T-helper 2 cell treated with Interferon-gamma antibody and Interleukin-4, amounts not matched to agents 100 ng/mL and 5 ng/mL, for 36 hours (primary cell): Measurements from ENCODE around the gene DDX41. TPM values are rescaled to one million over a fixed set of nuclear protein-coding genes. Genes with fewer than 3 reads are reported as not detected.

Source experiments
- intact Hi-C: fragments of 100-400 bp; cut with micrococcal nuclease; formaldehyde crosslinking; loops from one replicate; pipeline ENCODE4 v1.15.1; 2023
- total RNA-seq: library from RNA; stranded (reverse); gene quantifications from 2 replicates; pipeline ENCODE4 v1.2.3, GENCODE V29; 2022

The DDX41 gene
- total RNA-seq, 1 donor from 2014 or later, result 116 TPM

DNA sequence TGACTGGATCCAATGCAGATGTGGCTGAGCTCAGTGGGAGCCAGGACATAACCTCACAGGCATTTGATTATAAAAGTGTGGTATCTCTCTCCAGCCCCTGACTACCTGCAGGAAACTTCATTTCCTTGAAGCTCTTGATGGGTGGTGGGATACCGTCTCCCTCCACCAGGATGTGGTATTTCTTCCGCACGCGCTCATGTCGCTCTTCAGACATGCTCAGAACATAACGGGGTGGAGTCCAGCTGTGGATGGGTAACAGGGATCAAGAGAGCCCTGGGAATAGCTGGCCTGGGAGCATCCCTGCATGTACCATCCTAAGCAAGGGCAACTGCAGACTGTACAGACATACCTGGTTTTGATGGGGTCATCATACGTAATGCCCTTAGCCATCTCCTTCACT lies 1.2 kb downstream of the DDX41 start:
- intact Hi-C loops, result loop anchor here (5.0 kb wide), 1 partner anchor 77 kb away; the partner anchor contains the start of gene TMED9

- intact Hi-C loops, result no loop called here
Measured at GRCh38 chr5:177514541-177514940, 2.2 kb downstream of the DDX41 start.

GRCh38 chr5:177513500-177513899 lies 3.3 kb downstream of the DDX41 start:
- intact Hi-C loops, result no loop called here

- intact Hi-C loops, result no loop called here
Measured at GRCh38 chr5:177512736-177513380, 3.9 kb downstream of the DDX41 start.

- intact Hi-C loops, result no loop called here
Measured at GRCh38 chr5:177511796-177512675, 4.7 kb downstream of the DDX41 start.

GRCh38 chr5:177511181-177511580 lies 5.6 kb downstream of the DDX41 start:
- intact Hi-C loops, result no loop called here

- intact Hi-C loops, result no loop called here
Measured at GRCh38 chr5:177510567-177511053, 6.2 kb downstream of the DDX41 start.

- intact Hi-C loops, result no loop called here
Measured at GRCh38 chr5:177509991-177510566, 6.7 kb downstream of the DDX41 start.

- intact Hi-C loops, result no loop called here
Measured at GRCh38 chr5:177509381-177509951, 7.3 kb downstream of the DDX41 start, which contains the start of gene DOK3. Gene DOK3 (minus strand): TSS chr5:177509826. CDS start chr5:177509540, 286 bp downstream.

- intact Hi-C loops, result no loop called here
Measured at GRCh38 chr5:177508837-177509236, 7.9 kb downstream of the DDX41 start.

DNA sequence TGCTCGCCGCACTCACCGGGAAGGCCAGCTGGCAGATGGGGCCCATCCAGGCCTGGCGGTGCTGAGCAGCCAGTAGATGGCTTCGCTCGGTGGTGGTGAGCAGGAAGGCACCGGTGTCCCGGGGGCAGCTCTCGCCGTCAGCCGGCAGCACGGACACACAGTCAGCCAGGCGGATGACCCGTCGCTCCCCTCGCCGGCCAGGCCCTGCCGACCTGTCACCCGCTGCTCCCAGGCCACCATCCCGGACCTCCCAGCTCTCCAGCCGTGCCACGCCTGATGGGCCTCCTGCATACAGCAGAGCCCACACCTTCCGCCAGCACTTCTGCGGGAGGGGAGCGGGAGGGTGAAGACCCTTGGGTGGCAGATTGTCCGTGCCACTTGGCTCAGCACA lies 8.5 kb downstream of the DDX41 start:
- intact Hi-C loops, result no loop called here

DNA sequence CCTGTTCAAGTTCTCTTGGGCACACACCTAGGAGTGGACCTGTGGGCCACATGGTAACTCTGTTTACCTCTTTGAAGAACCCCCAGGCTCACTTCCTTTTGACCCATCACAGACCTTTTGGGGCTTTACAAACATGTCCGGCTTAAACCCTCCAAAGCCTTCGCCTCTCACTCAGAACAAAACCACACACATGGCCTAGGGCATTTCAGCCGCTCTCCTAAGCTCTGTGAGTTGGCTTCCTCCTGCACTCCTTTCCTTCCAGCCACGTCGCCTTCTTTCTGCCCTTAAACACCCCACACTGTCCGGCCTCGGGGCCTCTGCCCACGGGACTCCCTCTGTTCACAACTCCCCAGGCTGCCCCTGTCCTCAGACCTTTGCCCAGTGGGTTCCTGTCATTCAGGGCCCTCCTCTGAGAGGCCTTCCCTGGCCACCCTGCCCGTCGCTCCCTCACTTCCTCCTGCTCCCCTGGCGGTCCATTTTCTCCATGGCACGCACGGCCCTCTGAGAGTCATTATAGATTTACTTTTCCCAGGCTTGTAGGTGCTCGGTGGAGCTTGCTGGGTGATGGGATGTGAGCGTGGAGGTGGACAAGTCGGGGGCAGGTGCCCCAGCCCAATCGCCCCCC lies 9.1 kb downstream of the DDX41 start:
- intact Hi-C loops, result no loop called here

- intact Hi-C loops, result no loop called here
Measured at GRCh38 chr5:177507165-177507564, 9.6 kb downstream of the DDX41 start.

GRCh38 chr5:177505075-177505474 lies 11.7 kb downstream of the DDX41 start:
- intact Hi-C loops, result no loop called here

DNA sequence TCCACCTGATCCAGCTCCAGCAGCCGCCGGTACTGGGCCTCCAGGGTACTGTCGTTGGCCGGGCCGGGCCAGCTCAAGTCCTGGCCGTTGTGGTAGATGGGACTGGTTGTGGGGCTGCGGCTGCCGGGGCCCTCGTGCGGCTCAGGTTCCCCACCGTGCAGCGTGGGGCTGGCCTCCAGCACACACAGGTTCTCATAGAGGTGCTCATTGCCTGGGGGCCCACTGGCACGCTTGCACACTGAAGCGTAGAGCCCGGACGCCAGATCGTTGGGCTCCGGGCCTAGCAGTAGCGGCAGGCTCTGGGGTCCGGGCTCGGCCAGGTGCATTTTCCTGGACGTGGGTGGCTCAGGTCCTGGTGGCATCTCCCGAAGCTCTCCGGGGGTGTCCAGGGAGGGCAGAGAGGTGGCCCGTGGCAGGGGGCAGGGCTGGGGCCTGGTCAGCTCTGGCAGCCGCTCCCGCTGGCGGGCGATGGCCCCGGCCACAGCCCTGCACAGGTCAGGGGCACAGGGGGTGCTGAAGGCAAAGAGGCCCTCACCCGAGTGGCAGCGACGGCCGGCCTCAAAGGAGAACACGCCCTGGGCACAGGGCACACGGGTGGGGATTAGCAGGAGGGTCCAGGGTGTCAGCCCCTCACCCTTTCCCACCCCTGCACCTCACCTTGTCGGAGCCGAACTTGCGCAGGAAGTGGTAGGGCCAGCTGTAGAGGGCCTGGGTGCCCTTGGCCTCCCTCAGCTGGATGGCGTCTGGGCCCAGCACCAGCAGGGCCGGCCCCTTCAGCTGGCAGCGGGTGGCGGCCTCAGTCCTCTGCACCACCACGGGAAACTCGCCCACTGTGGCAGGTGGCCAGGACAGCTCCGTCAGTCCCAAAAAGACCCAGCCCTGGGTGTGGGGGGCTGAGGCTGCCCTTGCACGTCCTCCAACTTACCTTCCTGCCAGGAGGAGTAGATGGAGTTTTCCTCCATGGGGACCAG lies 12.4 kb downstream of the DDX41 start:
- intact Hi-C loops, result no loop called here

GRCh38 chr5:177503351-177504085 lies 13.2 kb downstream of the DDX41 start:
- intact Hi-C loops, result no loop called here

GRCh38 chr5:177502886-177503285 lies 13.9 kb downstream of the DDX41 start:
- intact Hi-C loops, result no loop called here

DNA sequence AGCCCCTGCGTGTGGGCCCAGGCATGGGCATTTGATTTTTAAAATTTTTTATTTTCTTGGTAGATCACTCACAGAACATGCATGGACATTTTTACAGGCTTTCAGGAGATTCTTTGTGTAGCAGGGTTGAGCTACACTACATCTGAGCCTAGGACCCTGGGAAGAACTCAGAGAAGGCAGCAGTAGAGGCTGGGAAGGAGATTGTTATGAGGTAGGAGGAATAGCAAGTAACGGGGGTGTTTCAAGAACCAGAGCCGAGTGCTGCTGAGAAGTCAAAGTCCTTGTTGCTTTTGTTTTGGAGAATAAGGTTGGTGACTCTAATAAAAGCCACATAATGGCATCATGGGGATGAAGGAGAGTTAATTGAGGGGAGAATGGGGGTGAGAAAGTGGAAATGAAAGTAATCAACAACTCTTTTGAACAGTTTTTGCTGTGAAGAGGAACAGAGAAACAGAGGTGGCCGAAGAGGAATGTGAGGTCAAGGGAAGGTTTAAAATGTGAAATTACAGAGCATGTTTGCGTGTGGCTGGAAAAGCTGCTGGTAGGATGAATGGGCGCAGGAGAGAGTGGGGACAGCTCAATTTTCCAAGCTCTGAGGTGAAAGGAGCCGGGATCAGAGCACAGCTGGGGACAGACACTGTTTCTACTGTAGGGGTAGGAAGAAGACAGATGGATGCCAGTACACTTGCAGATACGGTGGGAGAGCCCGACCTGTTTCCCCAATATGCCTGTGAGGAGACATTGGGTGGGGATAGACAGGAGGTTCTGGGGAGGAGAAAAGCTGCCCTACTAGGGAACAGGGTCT lies 14.7 kb downstream of the DDX41 start:
- intact Hi-C loops, result loop anchor here (1.0 kb wide), 2 partner anchors 47 to 112 kb away; no protein-coding TSS in a partner anchor
